ENCODE measurements around the gene ERC2. TPM values are rescaled to one million over a fixed set of nuclear protein-coding genes. Genes with fewer than 3 reads are reported as not detected.

The ERC2 gene
- total and polyA plus RNA-seq, 2 donors (not counting 1 experiment from before 2014, with no cell fraction given), result 0.14 to 0.17 TPM

DNA sequence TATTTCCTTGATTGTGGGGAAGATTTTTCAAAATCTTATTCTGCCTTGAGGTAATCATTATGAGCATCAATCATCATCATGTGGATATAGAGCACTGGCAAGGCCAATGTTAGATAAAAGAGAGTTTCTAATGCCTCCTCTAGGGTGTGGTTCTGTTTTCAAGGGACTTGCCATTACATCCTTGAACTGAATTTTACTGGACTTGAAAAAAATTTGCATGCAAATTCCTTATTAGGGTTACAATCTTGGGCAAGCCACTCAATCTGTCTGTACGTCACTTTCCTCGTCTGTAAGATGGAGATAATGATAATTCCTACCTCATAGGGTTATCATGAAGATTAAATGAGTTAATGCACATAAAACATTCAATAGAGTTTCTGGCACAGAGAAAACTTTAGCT lies 825.0 kb downstream of the ERC2 start:
- Histone ChIP-seq H3K4me2 (ENCODE audit: extremely low read depth, insufficient read depth, low read length) (no peak overlapping the region), H3K4me3 (replicated peaks in 1 of 4; ENCODE audit: control extremely low read depth in 1 of 4, insufficient read depth in 1 of 4, low read depth in 3 of 4, low read length in 4 of 4) (no peak overlapping the region), H3K79me2 (ENCODE audit: control insufficient read depth, insufficient read depth, low read length) (no peaks in the 10 kb centered on the region), H3K9ac (ENCODE audit: insufficient read depth, low read length) (no peak overlapping the region), H3K4me1 (ENCODE audit: control insufficient read depth, extremely low read depth, insufficient read depth, low read length) (no peaks in the 10 kb centered on the region), H3K36me3 (ENCODE audit: control insufficient read depth, insufficient read depth, low read length) (no peaks in the 10 kb centered on the region), H3K9me3 (ENCODE audit: control insufficient read depth, insufficient read depth, low read depth, low read length) (no peaks in the 10 kb centered on the region), H3K27ac (ENCODE audit: insufficient read depth, low read length) (no peak overlapping the region), H4K20me1 (ENCODE audit: control insufficient read depth, extremely low read depth, insufficient read depth, low read length) (no peaks in the 10 kb centered on the region), H3K27me3 (ENCODE audit: control insufficient read depth, insufficient read depth, low read length) (peaks cover 3% of the 10 kb centered on the region), H2AFZ (ENCODE audit: low read length) (no peak overlapping the region)
- TF ChIP-seq, protein P1, sequence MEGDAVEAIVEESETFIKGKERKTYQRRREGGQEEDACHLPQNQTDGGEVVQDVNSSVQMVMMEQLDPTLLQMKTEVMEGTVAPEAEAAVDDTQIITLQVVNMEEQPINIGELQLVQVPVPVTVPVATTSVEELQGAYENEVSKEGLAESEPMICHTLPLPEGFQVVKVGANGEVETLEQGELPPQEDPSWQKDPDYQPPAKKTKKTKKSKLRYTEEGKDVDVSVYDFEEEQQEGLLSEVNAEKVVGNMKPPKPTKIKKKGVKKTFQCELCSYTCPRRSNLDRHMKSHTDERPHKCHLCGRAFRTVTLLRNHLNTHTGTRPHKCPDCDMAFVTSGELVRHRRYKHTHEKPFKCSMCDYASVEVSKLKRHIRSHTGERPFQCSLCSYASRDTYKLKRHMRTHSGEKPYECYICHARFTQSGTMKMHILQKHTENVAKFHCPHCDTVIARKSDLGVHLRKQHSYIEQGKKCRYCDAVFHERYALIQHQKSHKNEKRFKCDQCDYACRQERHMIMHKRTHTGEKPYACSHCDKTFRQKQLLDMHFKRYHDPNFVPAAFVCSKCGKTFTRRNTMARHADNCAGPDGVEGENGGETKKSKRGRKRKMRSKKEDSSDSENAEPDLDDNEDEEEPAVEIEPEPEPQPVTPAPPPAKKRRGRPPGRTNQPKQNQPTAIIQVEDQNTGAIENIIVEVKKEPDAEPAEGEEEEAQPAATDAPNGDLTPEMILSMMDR (conservative IDR thresholded peaks at IDR 0.05 in 1 of 2, IDR thresholded peaks at IDR 0.05 in 1 of 2; ENCODE audit: low read depth in 1 of 2, low read length in 2 of 2), result no peak
- no peak for TF ChIP-seq EZH2 (IDR thresholded peaks at IDR 0.05; ENCODE audit: low read length, missing control alignments)
- DNase-seq (ENCODE audit: low read depth in 2 of 2), result no peak

DNA sequence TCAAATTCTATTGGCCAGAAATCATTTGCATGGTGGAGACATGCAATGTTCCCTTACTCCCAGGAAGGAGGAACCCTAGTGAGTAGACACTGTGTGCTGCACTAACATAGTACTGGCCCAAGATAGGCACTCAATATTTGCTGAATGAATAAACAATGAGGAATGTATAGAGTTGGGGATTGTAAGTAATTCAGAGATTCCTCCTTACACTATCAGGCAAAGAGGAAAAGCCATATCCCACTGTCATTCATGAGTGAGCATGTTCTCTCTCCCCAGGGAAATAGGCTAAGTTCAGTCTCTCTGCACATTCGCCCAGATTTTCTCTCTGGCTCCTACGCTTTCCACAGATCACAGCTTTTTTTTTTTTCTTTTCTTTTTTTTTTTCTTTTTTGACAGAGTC lies 826.3 kb downstream of the ERC2 start:
- H3K4me2 ChIP-seq (ENCODE audit: extremely low read depth, insufficient read depth, low read length), result no peak overlapping the region

DNA sequence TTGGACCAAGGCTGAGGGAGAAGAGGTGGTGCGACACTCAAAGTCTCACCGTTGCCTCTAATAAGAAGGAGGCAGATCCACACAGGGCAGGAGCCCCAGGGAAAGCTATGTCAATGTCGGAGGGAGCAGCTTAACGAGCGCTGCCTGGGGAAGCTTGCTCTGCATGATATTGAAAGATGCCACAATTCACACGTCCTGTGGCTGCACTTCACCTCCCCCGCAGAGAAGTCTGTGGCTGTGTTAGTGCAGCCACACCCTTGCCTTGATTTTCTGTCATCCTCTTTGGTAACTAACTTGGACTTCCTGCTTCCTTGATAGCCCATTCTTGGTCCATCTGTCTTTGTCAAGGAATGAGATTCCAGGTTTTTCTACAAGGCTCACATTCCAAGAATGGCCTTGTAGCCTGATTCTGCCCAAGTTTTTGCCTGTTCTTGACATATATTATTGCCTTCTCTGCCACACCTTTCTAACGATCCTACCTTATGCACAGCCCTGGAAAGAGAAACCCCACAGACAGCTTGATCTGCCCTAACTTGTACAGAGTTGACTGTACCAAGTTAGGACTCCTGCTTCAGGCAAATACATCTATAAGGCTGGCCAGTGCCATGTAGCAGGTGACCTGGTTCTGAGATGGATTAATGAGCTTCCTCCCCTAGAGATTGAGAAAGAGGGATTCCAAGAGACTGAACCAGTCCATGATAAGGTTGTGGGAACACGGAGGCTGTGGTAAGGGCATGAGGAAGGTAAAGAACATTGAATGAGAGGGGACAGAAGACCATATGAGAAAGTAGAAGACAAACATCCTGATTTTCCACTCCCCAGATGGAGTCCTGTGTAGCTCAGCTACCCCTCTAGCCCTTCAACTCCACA lies 828.1 kb downstream of the ERC2 start:
- TF ChIP-seq, protein P1 (conservative IDR thresholded peaks at IDR 0.05 in 1 of 2, IDR thresholded peaks at IDR 0.05 in 1 of 2; ENCODE audit: low read depth in 1 of 2, low read length in 2 of 2), result no peak
- TF ChIP-seq EZH2 (IDR thresholded peaks at IDR 0.05; ENCODE audit: low read length, missing control alignments), result no peak
- Histone ChIP-seq H3K79me2 (ENCODE audit: control insufficient read depth, insufficient read depth, low read length) (no peaks in the 10 kb centered on the region), H3K27me3 (ENCODE audit: control insufficient read depth, insufficient read depth, low read length) (no peaks in the 10 kb centered on the region), H3K27ac (ENCODE audit: insufficient read depth, low read length) (no peak overlapping the region), H3K9ac (ENCODE audit: insufficient read depth, low read length) (no peak overlapping the region), H3K4me3 (replicated peaks in 1 of 4; ENCODE audit: control extremely low read depth in 1 of 4, insufficient read depth in 1 of 4, low read depth in 3 of 4, low read length in 4 of 4) (no peak overlapping the region), H4K20me1 (ENCODE audit: control insufficient read depth, extremely low read depth, insufficient read depth, low read length) (no peaks in the 10 kb centered on the region), H2AFZ (ENCODE audit: low read length) (no peak overlapping the region), H3K4me1 (ENCODE audit: control insufficient read depth, extremely low read depth, insufficient read depth, low read length) (no peaks in the 10 kb centered on the region), H3K9me3 (ENCODE audit: control insufficient read depth, insufficient read depth, low read depth, low read length) (no peaks in the 10 kb centered on the region), H3K36me3 (ENCODE audit: control insufficient read depth, insufficient read depth, low read length) (no peaks in the 10 kb centered on the region), H3K4me2 (ENCODE audit: extremely low read depth, insufficient read depth, low read length) (no peak overlapping the region)
- DNase-seq (ENCODE audit: low read depth in 2 of 2), result no peak

More for the DNA sequence above, 826.3 kb downstream of the ERC2 start:
- Histone ChIP-seq H3K36me3 (ENCODE audit: control insufficient read depth, insufficient read depth, low read length) (no peaks in the 10 kb centered on the region), H3K4me3 (replicated peaks in 1 of 4; ENCODE audit: control extremely low read depth in 1 of 4, insufficient read depth in 1 of 4, low read depth in 3 of 4, low read length in 4 of 4) (no peak overlapping the region), H3K9ac (ENCODE audit: insufficient read depth, low read length) (no peak overlapping the region), H4K20me1 (ENCODE audit: control insufficient read depth, extremely low read depth, insufficient read depth, low read length) (no peaks in the 10 kb centered on the region), H3K27ac (ENCODE audit: insufficient read depth, low read length) (no peak overlapping the region), H3K4me1 (ENCODE audit: control insufficient read depth, extremely low read depth, insufficient read depth, low read length) (no peaks in the 10 kb centered on the region), H3K9me3 (ENCODE audit: control insufficient read depth, insufficient read depth, low read depth, low read length) (no peaks in the 10 kb centered on the region), H2AFZ (ENCODE audit: low read length) (no peak overlapping the region), H3K27me3 (ENCODE audit: control insufficient read depth, insufficient read depth, low read length) (no peaks in the 10 kb centered on the region), H3K79me2 (ENCODE audit: control insufficient read depth, insufficient read depth, low read length) (no peaks in the 10 kb centered on the region)
- TF ChIP-seq, protein P1 (conservative IDR thresholded peaks at IDR 0.05 in 1 of 2, IDR thresholded peaks at IDR 0.05 in 1 of 2; ENCODE audit: low read depth in 1 of 2, low read length in 2 of 2), result no peak
- TF ChIP-seq EZH2 (IDR thresholded peaks at IDR 0.05; ENCODE audit: low read length, missing control alignments), result no peak
- no peak for DNase-seq (ENCODE audit: low read depth in 2 of 2)

Measured in fibroblast of lung (primary cell).